ENCODE results near the gene SETD4. TPM values are rescaled to one million over a fixed set of nuclear protein-coding genes. Genes with fewer than 3 reads are reported as not detected.
"Not testable (repeated sequence)": the region's sequence is repeated elsewhere in the genome, so short reads cannot be mapped to it uniquely, and the experiment has no call there.

Gene SETD4
- total and polyA plus RNA-seq, 11 donors = 4.5 to 12.7 (median 10.4) TPM

GRCh38 chr21:36104317-36105300 is 44.3 kb upstream of the SETD4 start:
- peaks cover 0 to 50% (median 7%) of the 10 kb centered on the region in 9 donors for H3K27me3 ChIP-seq

DNA sequence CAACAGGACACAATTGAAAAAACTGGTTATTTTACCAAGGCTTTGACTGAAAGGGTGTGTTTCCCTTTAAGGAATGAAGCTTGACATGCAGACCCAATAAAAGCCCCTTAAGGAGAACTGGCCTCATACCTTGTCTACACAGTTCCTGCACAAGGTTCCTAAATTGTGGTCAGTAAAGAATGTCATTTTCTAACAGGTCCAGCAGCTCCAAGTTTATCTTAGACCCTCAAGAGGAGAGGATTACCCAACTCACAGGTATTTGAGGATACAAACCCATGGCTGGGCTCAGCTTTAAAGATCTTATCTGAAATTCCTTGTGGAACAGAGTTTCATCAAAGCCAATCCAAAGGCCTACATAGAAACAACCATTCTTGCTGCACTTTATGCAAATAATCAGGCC is 43.1 kb upstream of the SETD4 start:
- Histone ChIP-seq H3K9me3 (no peaks in the 10 kb centered on the region), H3K4me3 (no peak overlapping the region), H3K27me3 (peaks cover 0 to 57% (median 8%) of the 10 kb centered on the region in 9 donors), H3K36me3 (no peaks in the 10 kb centered on the region), H3K4me1 (peaks cover 0 to 6% (median 1%) of the 10 kb centered on the region in 12 donors), H3K27ac (no peak overlapping the region)
- no peak for DNase-seq
- intact Hi-C loops (cut with DNase I) = loop anchor here in 2 of 10 donors (5.0 to 10.0 kb wide), 2 partner anchors 41 to 49 kb away; partner anchors contain the start of gene SETD4 (in 1 of the 2)
- no peak for TF ChIP-seq CTCF (IDR thresholded peaks at IDR 0.05)
- TF ChIP-seq POLR2A (IDR thresholded peaks at IDR 0.05) = no peak
- no peak for ATAC-seq

More at GRCh38 chr21:36104317-36105300, 44.3 kb upstream of the SETD4 start:
- H3K9me3 ChIP-seq = no peaks in the 10 kb centered on the region
- intact Hi-C loops (cut with DNase I) = loop anchor here in 2 of 10 donors (5.0 to 10.0 kb wide), 2 partner anchors 42 to 50 kb away; partner anchors contain the start of gene SETD4 (in 1 of the 2)
- ATAC-seq = peak in 2 of 4 donors; percentile 48 to 68
- peak in 4 of 5 donors; percentile 33 to 73 (median 58) for DNase-seq
- H3K4me1 ChIP-seq = peaks cover 0 to 6% (median 1%) of the 10 kb centered on the region in 12 donors
- 20 to 38% (median 31%) methylated on average over 29 of the region's 29 CpGs for WGBS, 4 donors
- TF ChIP-seq POLR2A (IDR thresholded peaks at IDR 0.05) (no peak), CTCF (IDR thresholded peaks at IDR 0.05) (peak; percentile 40 to 65 (median 54))
- peak overlapping the region in 5 of 12 donors; percentile 14 to 28 (median 23) for H3K4me3 ChIP-seq
- no peak overlapping the region for H3K27ac ChIP-seq
- H3K36me3 ChIP-seq = no peaks in the 10 kb centered on the region

DNA sequence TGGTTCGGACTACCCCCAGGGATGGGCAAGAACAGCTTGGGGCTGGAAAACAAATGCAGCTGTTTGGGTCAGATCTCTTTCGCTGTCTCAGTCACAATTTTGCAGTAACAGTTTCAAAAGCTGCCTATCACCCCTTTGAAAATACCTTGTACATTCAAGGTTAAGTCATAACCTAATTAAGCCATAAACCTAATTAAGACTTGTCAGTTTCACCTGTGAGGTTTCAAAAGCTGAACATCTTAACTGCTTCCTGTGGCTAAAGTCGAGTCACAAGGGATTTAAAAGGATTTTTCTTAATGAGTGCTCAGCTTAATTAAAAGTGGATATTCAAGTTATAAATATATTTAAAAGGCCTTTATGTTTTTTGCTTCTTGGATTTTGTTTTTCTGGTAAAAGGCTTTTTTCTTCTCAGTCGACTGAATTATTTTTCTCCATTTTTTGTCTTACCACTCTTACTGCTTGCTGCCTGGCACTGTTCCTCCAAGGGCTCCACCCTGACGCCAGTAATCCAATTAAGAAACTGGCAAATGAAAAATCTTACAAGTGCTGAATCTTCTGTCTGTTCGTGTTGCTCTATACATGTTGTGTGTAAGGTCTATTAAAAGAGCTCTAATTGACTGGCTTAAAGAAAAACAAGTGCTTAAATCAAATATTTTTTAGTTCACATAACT is 40.8 kb upstream of the SETD4 start:
- WGBS, 4 donors = 76 to 81% (median 80%) methylated on average over 6 of the region's 6 CpGs
- intact Hi-C loops (cut with DNase I) = loop anchor here in 2 of 10 donors (5.0 to 10.0 kb wide), 2 partner anchors 39 to 46 kb away; partner anchors contain the start of gene SETD4 (in 1 of the 2)
- H3K4me3 ChIP-seq = no peak overlapping the region
- H3K27me3 ChIP-seq = peaks cover 0 to 57% (median 8%) of the 10 kb centered on the region in 9 donors
- no peaks in the 10 kb centered on the region for H3K36me3 ChIP-seq
- H3K27ac ChIP-seq = no peak overlapping the region
- DNase-seq (no peak), ATAC-seq (no peak)
- H3K4me1 ChIP-seq = peaks cover 0 to 6% (median 1%) of the 10 kb centered on the region in 12 donors
- no peaks in the 10 kb centered on the region for H3K9me3 ChIP-seq
- no peak for TF ChIP-seq CTCF (IDR thresholded peaks at IDR 0.05)
- TF ChIP-seq POLR2A (IDR thresholded peaks at IDR 0.05) = no peak

GRCh38 chr21:36099695-36100211 is 39.4 kb upstream of the SETD4 start:
- peaks cover 0 to 56% (median 4%) of the 10 kb centered on the region in 9 donors for H3K27me3 ChIP-seq
- H3K4me1 ChIP-seq, H3K36me3 ChIP-seq, H3K4me3 ChIP-seq, H3K9me3 ChIP-seq, H3K27ac ChIP-seq, DNase-seq, ATAC-seq: not testable (repeated sequence)
- intact Hi-C loops (cut with DNase I) = loop anchor here in 2 of 10 donors (5.0 to 10.0 kb wide), 2 partner anchors 37 to 45 kb away; partner anchors contain the start of gene SETD4 (in 1 of the 2)
- 34 to 50% (median 43%) methylated on average over 13 of the region's 13 CpGs for WGBS, 4 donors
